HepG2 (cell line): ENCODE measurements around the gene H6PD.

Experiments used
- ARHGAP35 ChIP-seq: sonication (generic); formaldehyde crosslinking; IDR thresholded peaks from 2 replicates; pipeline ENCODE4 v1.9.0; 2022; ENCODE audit warnings: mild to moderate bottlenecking, inconsistent platforms, moderate library complexity, missing genetic modification reagents, borderline replicate concordance
- CTCF ChIP-seq: sonication (generic); formaldehyde crosslinking; IDR thresholded peaks from 2 replicates; pipeline ENCODE4 v1.5.0; 2020; ENCODE audit warnings: mild to moderate bottlenecking, missing genetic modification reagents, moderate library complexity
- EP300 ChIP-seq, 3 experiments: sonication (generic) in 1 of 3; formaldehyde crosslinking in 1 of 3; IDR thresholded peaks; 2 replicates each; pipeline versions ENCODE4 v1.5.1 to v1.6.1; 2011 to 2020; ENCODE audit warnings: low read depth in 2 of 3, low read length in 2 of 3, borderline replicate concordance in 1 of 3, improper control_type of control experiment in 1 of 3, mild to moderate bottlenecking in 1 of 3, missing genetic modification reagents in 1 of 3, moderate library complexity in 1 of 3
- POLR2A ChIP-seq, 2 experiments: IDR thresholded peaks; 2 replicates each; pipeline ENCODE4 v1.6.1; 2011; ENCODE audit warnings: low read depth in 2 of 2, low read length in 2 of 2, mild to moderate bottlenecking in 1 of 2, moderate library complexity in 1 of 2; ENCODE audit not compliant: insufficient read depth in 1 of 2
- SP1 ChIP-seq, 2 experiments: fragments of 450-650 bp in 1 of 2; sonication (generic) in 1 of 2; formaldehyde crosslinking in 1 of 2; IDR thresholded peaks; 2 replicates each; pipeline versions ENCODE4 v1.4.0 to v1.6.1; 2016 to 2020; ENCODE audit warnings: missing genetic modification reagents in 1 of 2

- TF ChIP-seq SP1 (IDR thresholded peaks at IDR 0.05) (no peak), SP1 (CRISPR knock-in tag; IDR thresholded peaks at IDR 0.05) (no peak), EP300 (IDR thresholded peaks at IDR 0.05; ENCODE audit: low read depth in 2 of 2, low read length in 2 of 2) (no peak), EP300 (CRISPR knock-in tag; IDR thresholded peaks at IDR 0.05; ENCODE audit: borderline replicate concordance) (no peak), POLR2A (IDR thresholded peaks at IDR 0.05; ENCODE audit: insufficient read depth in 1 of 2, low read depth in 2 of 2, low read length in 2 of 2) (no peak), CTCF (no peak), ARHGAP35 (CRISPR knock-in tag) (no peak)
Measured at GRCh38 chr1:9311029-9311428, 76.5 kb downstream of the H6PD start.
